NCI-H187 treated with DMSO at 0.1 percent for 48 hours (cell line): ENCODE results near the gene IMPDH1.
"Not testable (repeated sequence)": the region's sequence is repeated elsewhere in the genome, so short reads cannot be mapped to it uniquely, and the experiment has no call there.

Experiments
- DNase-seq: peaks from one replicate; lab custom pipeline; 2025; lab: John Stamatoyannopoulos, UW

Gene IMPDH1

GRCh38 chr7:128409596-128410450 lies at the start of gene IMPDH1:
Gene IMPDH1, minus strand, starts transcription at chr7:128409982. Its CDS starts 81 bp downstream, at chr7:128409901.
- DNase-seq: no peak

GRCh38 chr7:128459394-128459878 lies 49.7 kb upstream of the IMPDH1 start:
- DNase-seq: no peak

GRCh38 chr7:128458956-128459355 lies 49.2 kb upstream of the IMPDH1 start:
- DNase-seq: no peak

DNA sequence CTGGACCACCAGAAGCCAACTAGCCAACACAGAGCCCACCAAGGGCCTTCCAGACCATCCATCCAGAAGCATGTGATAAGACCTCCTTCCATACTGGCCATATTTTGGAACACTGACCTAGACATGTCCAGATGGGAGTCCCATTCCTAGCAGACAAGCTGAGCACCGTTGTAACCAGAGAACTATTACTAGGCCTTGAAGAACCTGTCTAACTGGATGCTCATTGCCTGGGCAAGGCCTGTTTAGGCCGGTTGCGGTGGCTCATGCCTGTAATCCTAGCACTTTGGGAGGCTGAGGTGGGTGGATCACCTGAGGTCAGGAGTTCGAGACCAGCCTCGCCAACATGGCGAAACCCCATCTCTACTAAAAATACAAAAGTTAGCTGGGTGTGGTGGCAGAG lies 47.6 kb upstream of the IMPDH1 start:
- DNase-seq: not testable (repeated sequence)

DNA sequence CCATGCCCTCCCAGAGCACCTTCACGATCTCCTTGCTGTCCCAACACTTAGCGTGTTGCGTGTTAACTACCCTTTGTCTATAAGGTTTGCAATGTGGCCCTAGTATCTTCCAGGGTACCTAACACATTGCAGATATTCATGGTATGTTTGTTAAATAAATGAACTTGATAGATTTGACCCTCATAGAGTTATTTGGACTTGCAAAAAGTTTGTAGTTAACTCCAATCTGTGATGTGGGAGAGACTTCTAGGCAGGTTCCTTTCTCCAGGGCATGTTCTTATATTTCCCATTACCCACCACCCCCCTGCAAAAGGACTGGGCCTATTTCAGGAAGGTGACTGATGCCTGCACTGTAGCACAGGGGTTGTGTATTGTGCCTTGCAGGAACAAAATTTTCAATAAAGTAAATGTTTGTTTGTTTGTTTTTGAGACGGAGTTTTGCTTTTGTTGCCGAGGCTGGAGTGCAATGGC lies 46.5 kb upstream of the IMPDH1 start:
- no peak for DNase-seq

DNA sequence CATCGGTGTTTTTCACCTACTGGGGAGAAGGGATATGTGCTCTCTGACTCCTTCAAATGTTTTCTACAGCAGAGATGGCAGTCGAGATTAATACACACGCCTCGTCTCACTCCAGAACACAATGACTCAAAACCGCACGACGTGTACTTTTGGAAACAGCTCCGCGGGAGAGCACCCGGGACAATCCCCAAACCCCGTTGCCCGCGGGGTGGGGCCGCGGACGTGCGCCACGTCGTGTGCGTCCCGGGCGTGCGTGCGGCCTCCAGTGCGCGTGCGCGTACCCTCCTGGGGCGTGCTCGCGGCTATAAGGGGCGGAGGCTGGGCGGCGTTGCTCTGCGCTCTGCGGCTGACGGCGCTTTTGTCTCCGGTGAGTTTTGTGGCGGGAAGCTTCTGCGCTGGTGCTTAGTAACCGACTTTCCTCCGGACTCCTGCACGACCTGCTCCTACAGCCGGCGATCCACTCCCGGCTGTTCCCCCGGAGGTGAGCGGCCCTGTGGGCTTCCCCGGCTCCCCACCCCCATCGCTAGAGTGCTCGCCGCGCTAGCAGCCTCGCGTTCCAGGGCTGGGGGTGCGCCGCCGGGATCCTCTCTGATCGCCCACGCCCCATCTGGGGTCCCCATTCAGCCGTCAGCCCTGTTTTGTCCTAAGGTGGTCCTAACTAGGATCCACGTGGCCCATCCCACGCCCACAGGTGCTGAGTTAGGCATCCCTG lies 45.9 kb upstream of the IMPDH1 start, which contains the start of gene HILPDA:
HILPDA (plus strand) TSS at position 336 of the 712 bp plus-strand sequence. CDS start 1,391 bp downstream, outside the sequence.
- DNase-seq: peak; percentile 68

DNA sequence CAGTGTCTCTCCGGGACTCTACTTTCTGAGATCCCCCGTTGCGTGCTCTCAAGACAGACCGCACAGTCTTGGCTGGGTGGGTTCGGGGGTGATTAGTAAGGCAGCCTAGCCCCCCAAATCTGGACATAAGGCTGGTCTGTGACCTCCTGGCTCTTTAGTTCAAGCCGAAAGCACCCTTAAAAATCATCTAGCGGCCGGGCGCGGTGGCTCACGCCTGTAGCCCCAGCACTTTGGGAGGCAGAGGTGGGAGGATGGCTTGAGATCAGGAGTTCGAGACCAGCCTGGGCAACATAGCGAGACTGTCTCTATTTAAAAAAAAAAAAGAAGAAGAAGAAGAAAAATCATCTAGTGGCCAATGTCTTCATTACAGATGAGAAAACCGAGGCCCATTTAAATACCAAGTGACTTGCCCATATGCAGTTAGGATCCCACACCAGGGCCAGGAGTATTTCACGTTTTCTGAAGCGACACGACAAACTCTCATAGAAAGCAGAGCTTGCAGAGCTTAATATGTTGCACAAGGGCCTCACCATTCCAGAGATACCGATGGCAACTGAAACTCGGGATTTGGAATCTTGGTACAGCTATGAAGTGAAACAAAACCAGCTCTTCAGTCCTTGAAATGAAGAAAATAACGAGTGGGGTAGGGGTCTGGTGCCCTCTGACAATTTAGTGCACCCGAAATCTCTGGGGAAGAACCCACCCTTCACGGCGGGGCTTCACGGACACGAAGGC lies 45.2 kb upstream of the IMPDH1 start:
- no peak for DNase-seq

DNA sequence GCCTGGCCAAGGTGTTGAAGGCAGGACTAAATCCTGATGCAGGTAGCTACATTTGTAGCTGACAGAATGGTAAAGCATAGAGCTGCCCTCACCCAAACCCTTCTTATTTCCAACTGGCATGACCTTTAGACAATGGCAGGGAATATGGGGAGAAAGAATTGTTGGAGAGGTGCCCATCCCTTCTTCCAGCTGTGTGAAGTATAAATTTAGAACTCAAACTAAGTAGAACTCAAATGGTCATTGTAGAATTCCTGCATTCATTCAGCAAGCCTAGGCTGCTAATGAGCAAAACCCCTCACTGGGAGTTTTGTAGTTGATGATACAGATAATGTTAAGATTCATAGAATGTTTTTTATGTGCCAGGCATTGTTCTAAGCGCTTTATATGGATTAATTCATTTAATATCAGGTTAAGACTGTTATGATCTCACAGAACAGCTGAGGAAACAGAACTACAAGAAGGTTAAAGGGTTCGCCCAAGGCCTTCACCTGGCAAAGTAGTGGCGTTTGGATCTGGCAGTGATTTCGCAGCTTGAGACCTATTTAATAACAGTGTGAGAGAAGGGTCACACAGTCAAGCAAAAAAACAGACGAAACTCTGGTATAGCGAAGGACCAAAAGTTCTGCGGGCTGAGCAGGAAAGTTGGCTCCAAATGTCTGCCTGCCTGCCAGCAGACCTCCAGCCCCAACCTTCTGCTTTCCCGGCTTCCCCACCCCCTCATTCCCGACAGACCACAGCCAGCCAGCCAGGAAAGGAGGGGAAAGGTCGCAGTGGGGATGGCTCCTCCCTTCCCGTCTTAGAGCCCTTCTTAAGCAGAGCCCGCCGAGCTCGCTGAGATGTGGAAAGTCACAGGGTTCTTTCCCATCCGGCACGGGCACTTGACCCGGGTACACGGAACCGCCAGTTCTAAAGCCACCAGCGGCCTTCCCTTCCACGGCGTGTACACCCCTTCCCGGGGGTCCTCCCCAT lies 44.3 kb upstream of the IMPDH1 start:
- no peak for DNase-seq

DNA sequence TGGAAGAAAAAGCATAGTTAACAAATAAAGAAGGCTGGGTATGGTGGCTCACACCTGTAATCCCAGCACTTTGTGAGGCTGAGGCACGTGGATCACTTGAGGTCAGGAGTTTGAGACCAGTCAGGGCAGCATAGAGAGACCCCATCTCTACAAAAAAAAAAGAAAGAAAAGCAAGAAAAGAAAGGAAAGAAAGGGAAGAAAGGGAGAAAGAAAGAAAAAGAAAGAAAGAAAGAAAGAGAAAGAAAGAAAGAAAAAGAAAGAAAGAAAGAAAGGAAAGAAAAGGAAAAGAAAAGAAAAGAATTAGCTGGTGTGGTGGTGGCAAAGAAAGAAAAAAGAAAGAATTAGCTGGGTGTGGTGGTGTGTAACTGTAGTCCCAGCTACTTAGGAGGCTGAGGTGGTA lies 42.8 kb upstream of the IMPDH1 start:
- no peak for DNase-seq

GRCh38 chr7:128450913-128451312 lies 41.1 kb upstream of the IMPDH1 start:
- no peak for DNase-seq

GRCh38 chr7:128450409-128450808 lies 40.6 kb upstream of the IMPDH1 start:
- no peak for DNase-seq

- DNase-seq: no peak
These were observed 39.0 kb upstream of the IMPDH1 start for GRCh38 chr7:128448751-128449302.

- DNase-seq: no peak
These were observed 38.3 kb upstream of the IMPDH1 start for GRCh38 chr7:128447941-128448564.

GRCh38 chr7:128446306-128446705 lies 36.5 kb upstream of the IMPDH1 start:
- DNase-seq: no peak

DNA sequence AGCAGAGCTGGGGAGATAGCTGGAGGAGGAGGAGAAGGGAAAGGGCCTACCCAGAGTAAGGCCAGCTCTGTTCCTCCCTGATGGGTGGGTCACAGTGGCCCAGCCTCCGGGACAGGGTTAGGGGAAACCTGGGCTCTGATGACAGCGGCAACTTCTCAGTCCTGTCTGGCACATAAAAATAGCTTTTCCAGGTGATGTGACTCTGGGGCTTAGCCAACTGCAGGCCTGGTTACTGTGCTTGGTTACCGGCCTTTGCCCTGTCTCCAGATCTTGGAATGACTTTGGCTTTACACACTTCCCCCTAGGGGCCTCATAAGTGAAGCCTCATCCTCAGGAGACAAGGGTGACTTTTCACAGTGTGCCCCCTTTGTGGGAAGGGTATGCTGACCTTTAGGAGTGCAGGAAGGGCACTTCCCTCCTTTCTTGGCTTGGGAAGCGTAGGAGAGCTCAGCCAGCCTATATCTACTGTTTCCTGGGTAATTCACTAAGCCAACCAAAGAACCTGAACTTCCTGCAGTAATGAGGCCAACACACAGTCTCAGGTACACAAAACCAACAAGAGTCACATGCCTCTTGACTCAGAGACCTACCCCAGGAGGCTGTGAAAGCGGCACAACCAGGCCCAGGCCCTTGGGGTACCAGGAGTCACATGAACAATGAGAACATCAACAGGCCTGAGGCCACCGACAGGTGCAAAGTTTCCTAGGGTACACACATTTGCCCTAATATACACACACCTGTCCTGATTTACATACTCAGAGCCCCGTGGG lies 34.2 kb upstream of the IMPDH1 start:
- no peak for DNase-seq

- no peak for DNase-seq
These were observed 32.6 kb upstream of the IMPDH1 start for GRCh38 chr7:128442356-128442755.

DNA sequence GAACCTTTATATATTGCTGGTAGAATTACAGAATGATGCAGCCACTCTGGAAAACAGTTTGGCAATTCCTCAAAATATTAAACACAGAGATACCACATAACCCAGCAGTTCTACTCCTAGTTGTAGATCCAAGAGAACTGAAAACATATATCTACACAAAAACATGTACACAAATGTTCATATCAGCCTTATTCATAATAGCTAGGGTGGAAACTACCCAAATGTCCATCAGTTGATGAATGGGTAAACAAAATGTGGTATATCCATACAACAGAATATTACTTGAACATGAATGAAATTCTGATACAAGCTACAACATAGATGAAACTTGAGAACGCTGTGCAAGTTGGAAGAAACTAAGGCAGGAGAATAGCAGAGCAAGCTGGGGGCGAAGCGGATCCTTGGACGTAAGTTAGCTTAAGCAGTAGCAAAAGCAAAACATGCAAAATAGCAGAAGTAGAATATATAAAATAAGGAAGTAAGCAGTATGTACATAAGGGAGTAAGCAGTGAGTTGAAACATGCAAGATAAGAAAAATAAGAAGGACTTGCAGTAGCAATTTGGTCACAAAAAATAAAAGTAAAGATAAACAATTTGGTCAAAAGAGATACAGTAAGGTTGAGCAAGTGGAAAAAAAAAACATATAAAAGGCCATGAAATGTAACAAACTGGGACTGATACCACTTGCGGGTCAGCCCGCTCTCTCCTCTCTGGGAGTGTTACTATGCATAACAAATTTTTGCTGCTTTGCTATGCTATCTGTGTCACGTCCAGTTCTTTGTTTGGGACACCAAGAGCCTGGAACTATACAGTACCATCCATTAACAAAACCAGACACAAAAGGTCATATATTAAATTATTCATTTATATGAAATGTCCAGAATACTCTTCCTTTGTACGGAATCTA lies 27.9 kb upstream of the IMPDH1 start:
- no peak for DNase-seq

DNA sequence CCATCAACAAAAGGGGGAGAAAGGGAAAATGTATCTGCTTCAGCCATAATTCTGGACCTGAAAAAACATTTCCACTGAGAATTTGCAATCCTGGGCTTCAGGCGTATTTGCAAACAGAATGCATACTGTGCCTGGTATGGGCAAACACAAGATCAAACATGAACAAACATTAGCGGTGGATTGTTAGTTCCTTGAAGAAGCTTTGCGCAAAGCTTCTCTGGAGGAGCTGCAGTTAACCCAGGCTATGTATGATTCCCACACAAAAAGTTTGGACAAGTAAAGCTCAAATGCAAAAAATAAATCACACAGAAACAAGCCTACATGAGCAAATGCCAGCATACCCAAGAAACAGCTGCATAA lies 25.5 kb upstream of the IMPDH1 start:
- DNase-seq: no peak
